ENCODE measurements around the gene TWF2. TPM values are rescaled to one million over a fixed set of nuclear protein-coding genes. Genes with fewer than 3 reads are reported as not detected.

TWF2 gene
- total and polyA plus RNA-seq, 3 experiments from 2014 or later = 98.2 to 138 (median 101) TPM

- Mint-ChIP-seq H3K36me3 (peaks cover 11 to 31% (median 17%) of the 10 kb centered on the region in 3 donors), H3K27ac (peak overlapping the region; percentile 83 to 95 (median 91)), H3K4me1 (peaks cover 67 to 79% (median 76%) of the 10 kb centered on the region in 3 donors), H3K27me3 (no peaks in the 10 kb centered on the region), H3K9me3 (no peaks in the 10 kb centered on the region), H3K4me3 (peak overlapping the region; percentile 1 to 85 (median 70))
- Histone ChIP-seq H3K4me3 (ENCODE audit: low read length) (peak overlapping the region; percentile 23), H3K9me3 (ENCODE audit: low read length) (no peaks in the 10 kb centered on the region), H3K36me3 (ENCODE audit: insufficient read depth, low read length) (peaks cover 8% of the 10 kb centered on the region), H3K27ac (ENCODE audit: low read depth, low read length) (peak overlapping the region; percentile 12), H3K4me1 (ENCODE audit: insufficient read depth, low read length) (peaks cover 69% of the 10 kb centered on the region), H3K27me3 (ENCODE audit: insufficient read depth, low read length, poor library complexity, severe bottlenecking) (no peaks in the 10 kb centered on the region)
- DNase-seq = no peak
- ChIA-PET CTCF (interaction anchor here (1.1 to 9.2 kb wide), 6 partner anchors 9 to 231 kb away, joined by 3 to 111 read pairs (median 4); no protein-coding TSS in a partner anchor), POLR2A (interaction anchor here (0.5 to 0.8 kb wide), 2 partner anchors 21 to 828 kb away, joined by 3 to 4 read pairs; partner anchors contain the start of gene SFMBT1)
Observed at GRCh38 chr3:52218026-52218425, 20.9 kb downstream of the TWF2 start.

- Histone ChIP-seq H3K4me1 (ENCODE audit: insufficient read depth, low read length) (peaks cover 63% of the 10 kb centered on the region), H3K9me3 (ENCODE audit: low read length) (no peaks in the 10 kb centered on the region), H3K27me3 (ENCODE audit: insufficient read depth, low read length, poor library complexity, severe bottlenecking) (no peaks in the 10 kb centered on the region), H3K36me3 (ENCODE audit: insufficient read depth, low read length) (peaks cover 12% of the 10 kb centered on the region), H3K27ac (ENCODE audit: low read depth, low read length) (no peak overlapping the region), H3K4me3 (ENCODE audit: low read length) (peak overlapping the region; percentile 24)
- CTCF ChIA-PET = interaction anchor here (1.1 to 9.2 kb wide), 5 partner anchors 10 to 221 kb away, joined by 3 to 111 read pairs (median 6); no protein-coding TSS in a partner anchor
- peak overlapping the region; percentile 1 to 85 (median 70) for H3K4me3 Mint-ChIP-seq
- H3K27me3 Mint-ChIP-seq = no peaks in the 10 kb centered on the region
- peak overlapping the region; percentile 83 to 95 (median 91) for H3K27ac Mint-ChIP-seq
- POLR2A ChIA-PET = interaction anchor here (0.8 to 1.0 kb wide), 2 partner anchors 9 to 28 kb away, joined by 3 read pairs; partner anchors contain the start of gene PPM1M
- no peak for DNase-seq
- H3K9me3 Mint-ChIP-seq = no peaks in the 10 kb centered on the region
- peaks cover 61 to 73% (median 71%) of the 10 kb centered on the region in 3 donors for H3K4me1 Mint-ChIP-seq
- peaks cover 11 to 37% (median 21%) of the 10 kb centered on the region in 3 donors for H3K36me3 Mint-ChIP-seq
Observed at GRCh38 chr3:52217409-52217805, 21.6 kb downstream of the TWF2 start.

GRCh38 chr3:52216585-52217408 lies 22.2 kb downstream of the TWF2 start:
- H3K27ac Mint-ChIP-seq = peak overlapping the region; percentile 83 to 95 (median 92)
- ChIA-PET POLR2A (interaction anchor here (0.8 to 1.0 kb wide), 2 partner anchors 8 to 28 kb away, joined by 3 read pairs; partner anchors contain the start of gene PPM1M), CTCF (interaction anchor here (1.0 to 9.2 kb wide), 5 partner anchors 10 to 122 kb away, joined by 3 to 111 read pairs (median 6); no protein-coding TSS in a partner anchor)
- H3K4me3 ChIP-seq (ENCODE audit: low read length) = peak overlapping the region; percentile 24
- H3K36me3 ChIP-seq (ENCODE audit: insufficient read depth, low read length) = peaks cover 17% of the 10 kb centered on the region
- no peak overlapping the region for H3K27ac ChIP-seq (ENCODE audit: low read depth, low read length)
- peak in 3 of 5 donors; percentile 40 to 72 (median 42) for DNase-seq
- H3K27me3 Mint-ChIP-seq = no peaks in the 10 kb centered on the region
- H3K36me3 Mint-ChIP-seq = peaks cover 15 to 43% (median 26%) of the 10 kb centered on the region in 3 donors
- H3K9me3 ChIP-seq (ENCODE audit: low read length) = no peaks in the 10 kb centered on the region
- H3K4me1 ChIP-seq (ENCODE audit: insufficient read depth, low read length) = peaks cover 57% of the 10 kb centered on the region
- peaks cover 55 to 67% (median 65%) of the 10 kb centered on the region in 3 donors for H3K4me1 Mint-ChIP-seq
- H3K9me3 Mint-ChIP-seq = no peaks in the 10 kb centered on the region
- H3K4me3 Mint-ChIP-seq = peak overlapping the region; percentile 1 to 85 (median 70)
- no peaks in the 10 kb centered on the region for H3K27me3 ChIP-seq (ENCODE audit: insufficient read depth, low read length, poor library complexity, severe bottlenecking)

- Mint-ChIP-seq H3K4me1 (peaks cover 46 to 54% (median 53%) of the 10 kb centered on the region in 3 donors), H3K4me3 (no peak overlapping the region), H3K27ac (peak overlapping the region; percentile 15 to 95 (median 82)), H3K27me3 (no peaks in the 10 kb centered on the region), H3K36me3 (peaks cover 15 to 57% (median 26%) of the 10 kb centered on the region in 3 donors), H3K9me3 (no peaks in the 10 kb centered on the region)
- POLR2A ChIA-PET = no interaction called here
- Histone ChIP-seq H3K27me3 (ENCODE audit: insufficient read depth, low read length, poor library complexity, severe bottlenecking) (no peaks in the 10 kb centered on the region), H3K36me3 (ENCODE audit: insufficient read depth, low read length) (peaks cover 31% of the 10 kb centered on the region), H3K4me3 (ENCODE audit: low read length) (no peak overlapping the region), H3K9me3 (ENCODE audit: low read length) (no peaks in the 10 kb centered on the region), H3K27ac (ENCODE audit: low read depth, low read length) (no peak overlapping the region), H3K4me1 (ENCODE audit: insufficient read depth, low read length) (peaks cover 42% of the 10 kb centered on the region)
- CTCF ChIA-PET = interaction anchor here (9.2 kb wide), 1 partner anchor 15 kb away, joined by 106 read pairs; no protein-coding TSS in a partner anchor
- DNase-seq = no peak
Observed at GRCh38 chr3:52215351-52215750, 23.6 kb downstream of the TWF2 start.

GRCh38 chr3:52213901-52214300 lies 25.1 kb downstream of the TWF2 start:
- POLR2A ChIA-PET = no interaction called here
- peaks cover 34 to 40% (median 38%) of the 10 kb centered on the region in 3 donors for H3K4me1 Mint-ChIP-seq
- H3K9me3 ChIP-seq (ENCODE audit: low read length) = no peaks in the 10 kb centered on the region
- peaks cover 44% of the 10 kb centered on the region for H3K36me3 ChIP-seq (ENCODE audit: insufficient read depth, low read length)
- H3K36me3 Mint-ChIP-seq = peaks cover 15 to 72% (median 29%) of the 10 kb centered on the region in 3 donors
- H3K4me3 ChIP-seq (ENCODE audit: low read length) = no peak overlapping the region
- no peaks in the 10 kb centered on the region for H3K27me3 Mint-ChIP-seq
- no peak overlapping the region for H3K4me3 Mint-ChIP-seq
- H3K27ac ChIP-seq (ENCODE audit: low read depth, low read length) = no peak overlapping the region
- no peaks in the 10 kb centered on the region for H3K9me3 Mint-ChIP-seq
- CTCF ChIA-PET = no interaction called here
- DNase-seq = no peak
- peaks cover 28% of the 10 kb centered on the region for H3K4me1 ChIP-seq (ENCODE audit: insufficient read depth, low read length)
- H3K27ac Mint-ChIP-seq = peak overlapping the region in 4 of 8 donors; percentile 49 to 88 (median 67)
- H3K27me3 ChIP-seq (ENCODE audit: insufficient read depth, low read length, poor library complexity, severe bottlenecking) = no peaks in the 10 kb centered on the region

GRCh38 chr3:52213005-52213404 lies 26.0 kb downstream of the TWF2 start:
- Mint-ChIP-seq H3K4me1 (peaks cover 26 to 31% (median 29%) of the 10 kb centered on the region in 3 donors), H3K27ac (peak overlapping the region in 2 of 8 donors; percentile 49 to 67), H3K4me3 (no peak overlapping the region), H3K36me3 (peaks cover 18 to 81% (median 31%) of the 10 kb centered on the region in 3 donors), H3K9me3 (no peaks in the 10 kb centered on the region), H3K27me3 (no peaks in the 10 kb centered on the region)
- POLR2A ChIA-PET = no interaction called here
- CTCF ChIA-PET = interaction anchor here (1.7 to 4.4 kb wide), 2 partner anchors 7 to 19 kb away, joined by 9 to 25 read pairs; no protein-coding TSS in a partner anchor
- Histone ChIP-seq H3K4me3 (ENCODE audit: low read length) (no peak overlapping the region), H3K9me3 (ENCODE audit: low read length) (no peaks in the 10 kb centered on the region), H3K4me1 (ENCODE audit: insufficient read depth, low read length) (peaks cover 19% of the 10 kb centered on the region), H3K27ac (ENCODE audit: low read depth, low read length) (no peak overlapping the region), H3K36me3 (ENCODE audit: insufficient read depth, low read length) (peaks cover 53% of the 10 kb centered on the region), H3K27me3 (ENCODE audit: insufficient read depth, low read length, poor library complexity, severe bottlenecking) (no peaks in the 10 kb centered on the region)
- no peak for DNase-seq

- POLR2A ChIA-PET = no interaction called here
- Mint-ChIP-seq H3K27me3 (no peaks in the 10 kb centered on the region), H3K9me3 (no peaks in the 10 kb centered on the region)
Observed at GRCh38 chr3:52211268-52211891, 27.6 kb downstream of the TWF2 start.

More at GRCh38 chr3:52211268-52211891, 27.6 kb downstream of the TWF2 start:
- Histone ChIP-seq H3K4me1 (ENCODE audit: insufficient read depth, low read length) (peaks cover 2% of the 10 kb centered on the region), H3K4me3 (ENCODE audit: low read length) (no peak overlapping the region), H3K27ac (ENCODE audit: low read depth, low read length) (no peak overlapping the region), H3K36me3 (ENCODE audit: insufficient read depth, low read length) (peaks cover 65% of the 10 kb centered on the region), H3K27me3 (ENCODE audit: insufficient read depth, low read length, poor library complexity, severe bottlenecking) (no peaks in the 10 kb centered on the region), H3K9me3 (ENCODE audit: low read length) (no peaks in the 10 kb centered on the region)
- Mint-ChIP-seq H3K4me1 (peaks cover 10 to 17% (median 15%) of the 10 kb centered on the region in 3 donors), H3K27ac (peak overlapping the region in 2 of 8 donors; percentile 23 to 80), H3K36me3 (peaks cover 18 to 91% (median 36%) of the 10 kb centered on the region in 3 donors), H3K4me3 (no peak overlapping the region)
- DNase-seq = no peak
- CTCF ChIA-PET = interaction anchor here (1.7 to 4.4 kb wide), 2 partner anchors 9 to 20 kb away, joined by 9 to 25 read pairs; no protein-coding TSS in a partner anchor
